Stimulated activated CD8-positive, alpha-beta memory T cell treated with anti-CD3 and anti-CD28 coated beads, Interleukin-15, amount 100 ng/mL, for 4 hours (primary cell): ENCODE measurements around the gene SRA1.

ENCODE experiments used
- DNase-seq, 2 donors: peaks; one replicate each; pipeline ENCODE4 v3.0.0-alpha.2; 2020; ENCODE audit warnings: low read depth in 2 of 2

The SRA1 gene

DNA sequence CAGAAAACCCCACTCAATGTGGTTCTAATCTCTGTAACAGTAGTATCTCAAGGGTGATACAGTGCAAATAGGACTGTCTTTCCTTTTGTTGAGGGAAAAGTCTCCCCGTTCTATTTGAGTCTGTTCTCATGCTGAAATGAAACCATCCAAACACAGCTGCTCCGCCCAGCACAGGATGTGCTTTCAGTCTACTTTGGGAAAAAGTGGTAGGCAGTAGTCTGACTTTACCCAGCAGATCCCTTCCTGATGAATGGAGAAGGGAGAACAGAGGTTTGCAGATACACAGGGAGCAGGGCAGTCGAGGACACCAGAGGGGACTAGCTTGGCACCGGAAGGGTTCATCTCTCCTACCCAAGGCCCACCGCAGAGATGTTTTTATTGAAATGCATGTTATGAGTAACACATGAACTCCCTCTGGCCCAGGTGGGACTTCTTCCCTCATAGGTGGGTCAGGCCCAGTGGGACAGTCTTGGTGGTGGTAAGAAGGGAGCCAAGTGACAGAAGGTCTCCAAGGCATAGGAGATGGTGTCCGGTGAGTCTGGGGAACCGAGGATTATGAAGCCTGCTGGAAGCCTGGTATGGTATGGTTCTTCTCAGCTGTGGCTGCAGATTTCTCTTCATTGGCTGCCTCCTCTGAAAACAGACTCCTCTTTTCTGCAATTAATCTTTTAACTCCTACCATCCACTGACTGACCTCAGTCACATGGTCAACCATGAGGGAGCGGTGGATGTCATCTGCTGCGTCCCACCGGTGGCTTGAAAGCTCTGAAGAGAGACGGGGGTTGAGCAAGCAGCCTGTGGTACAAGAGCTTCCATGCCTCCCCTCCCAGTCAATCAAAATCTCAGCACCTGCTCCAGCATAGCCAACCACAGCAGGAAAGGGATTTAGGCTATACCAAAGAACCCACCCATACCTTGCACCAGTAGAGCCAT lies 6.9 kb downstream of the SRA1 start:
- DNase-seq = no peak

DNA sequence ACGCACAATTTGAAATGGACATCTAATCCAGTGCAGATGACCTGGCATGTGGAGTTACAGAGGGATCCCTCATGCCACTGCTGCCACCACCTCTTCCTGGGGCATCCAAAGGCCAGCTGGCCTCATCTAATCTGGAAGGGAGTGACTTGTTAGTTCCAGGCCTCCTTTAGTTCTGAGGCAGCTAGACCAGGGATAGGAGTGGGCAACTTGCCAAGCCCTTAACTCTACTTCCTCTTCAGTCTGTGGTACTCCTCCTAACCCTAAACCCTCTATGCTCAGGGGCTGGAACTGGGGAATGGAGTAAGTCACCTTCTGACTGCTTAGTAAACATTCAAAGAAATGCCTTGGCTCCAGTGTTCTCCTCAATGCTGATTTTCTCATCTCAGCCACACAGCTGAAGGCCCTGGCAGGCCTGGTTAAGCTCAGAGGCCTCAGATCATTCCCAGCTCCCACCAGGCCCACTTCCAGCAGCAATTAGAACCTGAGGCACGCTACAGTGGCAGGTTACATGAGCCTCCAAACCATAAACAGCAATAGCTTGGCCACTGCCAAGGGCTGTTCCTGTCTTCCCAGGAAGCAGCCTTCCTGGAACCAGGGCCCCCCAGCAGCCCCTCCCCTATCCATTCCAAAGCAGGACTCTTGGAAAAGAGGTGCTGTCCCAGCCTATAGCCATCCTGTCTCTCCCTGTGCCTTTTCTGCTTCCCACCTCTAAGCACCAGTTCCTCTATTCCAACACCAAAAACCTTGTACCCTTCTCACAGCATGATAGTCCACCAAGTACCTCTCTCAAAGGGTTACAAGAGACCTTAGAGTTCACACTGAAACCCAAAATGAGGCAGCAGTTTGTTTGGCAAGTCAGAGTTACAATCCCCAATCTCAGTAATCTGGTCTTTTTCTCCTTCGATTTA lies 7.8 kb downstream of the SRA1 start:
- DNase-seq = no peak

DNA sequence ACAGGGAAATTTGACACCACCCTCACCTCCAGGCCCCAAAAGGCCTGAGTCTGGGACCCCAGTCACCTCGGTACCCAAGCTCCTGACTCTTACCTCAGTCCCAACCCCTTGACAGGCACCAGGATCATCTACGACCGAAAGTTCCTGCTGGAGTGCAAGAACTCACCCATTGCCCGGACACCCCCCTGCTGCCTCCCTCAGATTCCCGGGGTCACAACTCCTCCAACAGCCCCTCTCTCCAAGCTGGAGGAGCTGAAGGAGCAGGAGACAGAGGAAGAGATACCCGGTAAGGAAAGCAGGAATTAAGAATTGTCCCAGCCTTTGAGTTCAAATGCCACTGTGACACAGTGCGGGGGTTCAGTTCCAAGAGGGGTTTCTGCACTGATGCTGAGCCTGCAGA lies 8.5 kb downstream of the SRA1 start:
- no peak for DNase-seq

DNA sequence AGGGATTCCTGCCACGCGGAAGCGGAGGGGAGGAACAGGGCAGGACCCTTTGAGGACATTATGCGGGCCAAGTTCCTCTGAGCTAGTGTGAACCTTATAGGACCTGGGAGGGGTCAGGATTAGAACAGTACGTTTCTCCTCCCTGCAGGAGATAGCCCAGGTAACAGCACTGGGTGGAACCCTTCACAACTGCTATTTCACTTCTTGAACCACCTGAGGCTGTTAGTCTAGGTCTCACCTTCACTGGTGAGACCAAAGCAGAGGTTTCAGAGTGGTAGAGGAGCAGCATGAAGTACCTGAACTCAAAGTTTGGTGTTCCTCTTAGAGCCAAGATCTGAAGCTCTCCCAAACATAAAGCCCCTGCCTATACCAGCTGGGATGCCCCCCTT lies 9.0 kb downstream of the SRA1 start:
- DNase-seq = no peak

DNA sequence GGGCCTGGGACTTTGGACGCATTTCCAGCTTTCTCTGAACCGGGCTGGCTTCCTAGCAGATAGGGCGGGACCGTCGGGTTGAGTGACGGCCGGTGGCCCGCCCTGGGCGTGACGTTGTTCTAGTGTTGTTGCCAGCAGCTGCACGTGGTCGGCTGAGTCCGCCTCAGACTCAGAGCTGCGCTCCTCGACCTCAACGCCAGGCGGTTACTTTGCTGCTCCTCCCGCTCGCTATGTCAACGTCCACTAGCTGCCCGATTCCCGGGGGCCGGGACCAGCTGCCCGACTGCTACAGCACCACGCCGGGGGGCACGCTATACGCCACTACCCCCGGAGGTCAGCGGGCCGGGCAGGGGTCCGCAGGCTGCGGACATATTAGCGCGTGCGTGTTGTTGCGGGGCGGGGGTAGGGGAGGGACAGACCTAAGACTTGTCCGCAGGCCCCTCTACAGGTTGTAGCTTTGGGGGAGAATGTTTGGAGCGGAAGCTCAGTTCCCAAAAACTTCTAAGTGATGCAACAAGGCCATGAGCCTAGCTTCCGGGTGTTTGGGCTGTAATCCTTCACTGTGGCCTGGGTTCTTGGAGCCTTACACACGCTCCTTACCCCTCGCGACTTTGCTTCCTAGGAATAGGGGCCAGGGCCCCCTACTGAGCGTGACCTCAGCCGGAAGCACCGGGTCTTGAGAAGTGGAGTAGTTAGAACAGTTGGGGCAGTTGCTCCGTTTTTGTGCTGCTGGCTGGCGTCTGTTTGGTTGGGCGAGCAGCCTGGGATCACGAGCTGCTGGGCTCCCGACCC lies 9.6 kb downstream of the SRA1 start, which contains the start of gene EIF4EBP3:
Gene EIF4EBP3, plus strand, starts transcription at position 155 of the 792 bp plus-strand sequence. Its CDS starts 76 bp downstream, at position 231.
- DNase-seq = peak; percentile 67 to 70

DNA sequence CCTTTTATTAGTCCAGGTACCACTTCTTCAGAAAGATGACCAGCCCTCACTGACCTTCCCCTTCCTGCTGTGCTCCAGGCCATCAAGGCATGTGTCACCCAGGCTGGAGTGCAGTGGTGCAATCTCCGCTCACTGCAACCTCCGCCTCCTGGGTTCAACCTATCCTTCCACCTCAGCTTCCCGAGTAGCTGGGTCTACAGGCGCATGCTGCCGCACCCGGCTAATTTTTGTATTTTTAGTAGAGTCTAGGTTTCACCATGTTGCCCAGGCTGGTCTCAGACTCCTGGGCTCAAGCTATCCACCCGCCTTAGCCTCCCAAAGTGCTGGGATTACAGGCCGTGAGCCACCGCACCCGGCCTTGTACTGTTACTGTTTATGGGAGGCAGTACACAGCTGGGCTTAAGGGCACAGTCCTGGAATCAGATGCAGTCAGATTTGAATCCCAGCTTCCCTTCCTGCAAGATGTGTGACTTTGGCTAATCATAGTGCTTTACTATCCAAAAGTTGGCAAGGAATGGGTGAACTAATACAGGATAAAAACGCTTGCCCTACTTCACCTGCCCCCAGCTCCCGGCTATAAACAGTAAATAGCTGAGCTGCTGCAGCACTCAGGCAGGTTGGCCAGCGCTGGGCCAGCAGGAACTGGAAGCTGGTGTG lies 10.3 kb downstream of the SRA1 start:
- no peak for DNase-seq

DNA sequence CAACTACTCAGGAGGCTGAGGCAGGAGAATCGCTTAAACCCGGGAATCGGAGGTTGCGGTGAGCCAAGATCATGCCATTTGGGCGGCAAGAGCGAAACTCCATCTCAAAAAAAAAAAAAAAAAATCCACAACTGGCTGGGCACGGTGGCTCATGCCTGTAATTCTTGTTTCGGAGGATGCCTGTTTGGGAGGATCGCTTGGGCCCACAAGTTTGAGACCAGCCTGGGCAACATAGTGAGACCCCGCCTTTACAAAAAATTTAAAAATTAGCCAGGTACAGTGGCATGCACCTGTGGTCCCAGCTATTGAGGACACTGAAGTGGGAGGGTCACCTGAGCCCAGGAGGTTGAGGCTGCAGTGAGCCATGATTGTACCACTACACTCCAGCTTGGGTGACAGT lies 11.7 kb downstream of the SRA1 start:
- no peak for DNase-seq

DNA sequence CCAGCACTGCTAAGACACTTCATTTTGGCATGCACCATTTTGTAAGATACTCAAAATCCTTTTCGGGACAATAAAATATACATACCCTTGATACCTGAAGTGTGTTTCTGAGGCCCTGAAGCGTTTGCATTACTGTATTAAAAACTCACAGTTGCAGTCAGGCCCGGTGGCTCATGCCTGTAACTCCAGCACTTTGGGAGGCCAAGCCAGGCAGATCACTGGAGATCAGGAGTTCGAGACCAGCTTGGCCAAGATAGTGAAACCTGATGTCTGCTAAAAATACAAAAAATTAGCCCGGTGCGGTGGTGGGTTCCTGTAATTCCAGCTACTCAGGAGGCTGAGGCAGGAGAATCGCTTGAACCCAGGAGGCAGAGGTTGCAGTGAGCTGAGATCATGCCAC lies 12.3 kb downstream of the SRA1 start:
- no peak for DNase-seq

DNA sequence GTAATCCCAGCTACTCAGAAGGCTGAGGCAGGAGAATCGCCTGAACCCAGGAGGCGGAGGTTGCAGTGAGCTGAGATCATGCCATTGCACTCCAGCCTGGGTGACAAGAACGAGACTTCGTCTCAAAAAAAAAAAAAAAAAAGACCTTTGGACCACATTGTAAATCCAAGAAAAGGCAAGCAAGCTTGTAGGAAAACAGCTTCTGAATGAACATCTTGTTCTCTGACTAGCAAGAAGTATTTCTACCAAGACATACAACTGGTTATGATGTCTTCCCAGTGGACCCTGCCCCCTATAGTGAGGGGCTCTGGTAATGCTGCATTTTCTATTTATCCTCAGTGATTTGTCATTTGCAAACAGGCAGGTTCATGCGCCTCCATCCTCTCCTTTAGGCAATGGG lies 14.3 kb downstream of the SRA1 start:
- no peak for DNase-seq

DNA sequence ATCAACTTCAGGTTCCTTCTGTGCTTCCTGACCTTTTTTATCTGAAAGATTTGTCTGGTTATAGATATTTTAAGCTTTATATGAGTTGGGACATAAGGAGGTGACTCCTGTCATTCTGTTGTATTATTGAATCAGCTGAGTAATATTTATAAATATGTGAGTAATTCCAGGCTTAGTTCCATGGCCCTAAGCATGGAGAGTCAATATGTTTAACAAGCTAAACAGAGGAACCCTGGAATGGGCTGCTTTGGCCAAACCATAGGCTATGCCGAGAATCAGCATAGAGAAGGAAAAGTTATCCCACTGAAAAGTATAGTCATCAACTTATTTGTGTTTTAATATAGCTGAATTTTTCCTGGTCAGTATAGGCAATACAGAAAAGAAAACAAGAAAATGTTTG lies 17.0 kb downstream of the SRA1 start:
- no peak for DNase-seq

DNA sequence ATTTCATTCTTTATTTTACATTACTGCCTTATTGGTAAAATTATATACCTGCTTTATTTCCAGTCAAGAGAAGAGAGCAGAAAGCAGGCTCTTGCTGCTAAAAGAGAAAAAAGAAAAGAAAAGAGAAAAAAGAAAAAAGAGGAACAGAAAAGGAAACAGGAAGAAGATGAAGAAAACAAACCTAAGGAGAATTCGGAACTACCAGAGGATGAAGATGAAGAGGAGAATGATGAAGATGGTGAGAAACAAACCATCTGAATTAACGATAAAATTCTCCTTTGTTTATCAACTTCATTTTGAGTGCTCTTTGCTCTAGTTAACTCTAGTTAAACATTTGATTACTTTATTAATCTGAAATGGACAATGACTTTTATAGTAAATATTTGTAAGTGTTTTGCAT lies 33.3 kb downstream of the SRA1 start:
- no peak for DNase-seq

DNA sequence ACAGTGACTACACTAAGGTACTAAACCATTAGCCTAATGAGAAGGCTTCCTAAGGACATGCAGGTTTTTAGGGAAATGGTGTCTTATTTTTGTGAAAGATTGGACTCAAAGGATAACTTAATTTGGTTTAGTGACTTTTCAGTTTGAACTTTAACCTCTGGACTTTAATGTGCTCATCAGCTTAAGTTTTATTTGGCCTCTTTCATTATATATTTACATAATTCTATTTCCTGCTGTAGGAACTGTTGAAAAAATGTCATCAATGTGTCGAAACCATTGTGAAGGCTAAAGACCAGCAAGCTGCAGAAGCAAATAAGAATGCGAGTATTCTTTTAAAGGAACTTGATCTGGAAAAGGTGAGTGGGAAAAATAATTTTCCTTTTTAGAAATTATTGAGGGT lies 44.1 kb downstream of the SRA1 start:
- DNase-seq = no peak

DNA sequence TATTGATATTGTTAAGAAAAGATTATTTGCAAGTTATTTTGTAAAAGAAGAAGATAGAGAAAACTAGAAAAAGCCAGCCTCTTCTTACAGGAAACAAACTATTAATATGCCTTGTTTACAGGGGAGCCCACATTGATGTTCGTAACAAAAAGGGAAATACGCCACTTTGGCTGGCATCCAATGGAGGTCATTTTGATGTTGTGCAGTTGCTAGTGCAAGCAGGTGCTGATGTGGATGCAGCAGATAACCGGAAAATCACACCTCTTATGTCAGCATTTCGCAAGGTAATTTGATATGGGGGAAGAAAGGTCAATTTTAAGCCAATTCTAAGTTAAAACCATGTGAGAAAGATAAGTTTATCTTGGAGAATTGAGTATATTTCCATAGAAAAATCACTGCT lies 47.4 kb downstream of the SRA1 start:
- no peak for DNase-seq

DNA sequence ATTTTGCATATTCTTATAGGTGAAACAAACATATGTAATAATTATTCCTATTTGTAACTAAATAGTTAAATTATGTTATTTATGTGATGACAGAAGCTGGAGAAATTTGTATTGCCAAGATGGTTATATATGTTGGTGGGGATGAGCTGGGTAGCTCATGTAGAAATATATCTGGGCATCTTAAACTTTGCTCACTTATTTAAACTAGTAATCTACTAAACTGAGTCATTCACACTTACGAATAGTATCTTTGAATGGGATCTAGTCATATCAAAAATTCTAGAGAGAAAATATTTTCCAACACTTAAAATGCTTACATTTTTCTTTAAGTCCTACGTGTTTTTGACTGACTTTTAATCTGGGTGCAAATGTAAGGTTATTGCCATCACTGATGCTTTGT lies 54.4 kb downstream of the SRA1 start:
- DNase-seq = no peak
